GM21447 (cell line): ENCODE measurements around the gene IFNL1.
"Not testable (repeated sequence)": the region's sequence is repeated elsewhere in the genome, so short reads cannot be mapped to it uniquely, and the experiment has no call there.

Experiments used
- ATAC-seq: cut with Tn5 transposase; IDR thresholded peaks from one replicate; pipeline ENCODE4 v1.9.1; 2021; ENCODE audit not compliant: unreplicated experiment

The IFNL1 gene

DNA sequence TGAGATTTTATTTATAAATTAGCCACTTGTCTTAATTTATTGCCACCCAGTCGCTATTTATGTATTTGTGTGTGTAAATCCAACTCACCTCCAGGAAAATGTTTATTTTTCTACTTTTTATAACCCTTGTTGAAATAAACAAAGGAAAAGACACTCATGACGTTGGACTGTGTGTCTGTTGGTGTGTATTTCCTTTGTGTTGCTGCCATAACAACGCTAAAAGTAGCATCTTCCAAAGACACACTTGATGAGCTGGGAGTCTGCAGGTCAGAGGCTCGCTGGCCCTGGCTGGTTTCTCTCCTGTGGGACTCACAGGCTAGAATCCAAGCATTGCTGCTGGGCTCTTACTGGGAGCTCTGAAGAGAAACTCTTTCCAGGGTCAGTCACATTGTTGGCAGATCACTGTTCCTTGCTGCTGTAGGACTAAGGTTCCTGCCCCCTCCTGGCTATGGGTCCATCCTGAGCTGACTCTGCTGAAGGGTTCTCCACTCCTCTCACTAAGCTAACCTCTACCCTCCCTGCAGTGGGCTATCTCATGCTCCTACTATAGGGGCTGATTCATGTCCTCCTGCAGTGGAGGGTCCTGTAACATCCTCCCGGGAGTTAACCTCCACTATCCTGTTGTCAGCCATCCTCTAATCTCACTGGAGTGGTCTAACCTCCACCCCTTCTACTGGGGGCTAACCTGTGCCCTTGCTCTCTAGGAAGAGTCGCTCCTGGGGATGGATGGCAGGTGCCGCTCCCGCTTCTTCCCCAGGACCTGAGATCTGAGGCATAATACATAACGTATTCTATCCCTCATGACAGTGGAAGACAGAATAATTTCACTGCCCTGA is 26.0 kb upstream of the IFNL1 start:
- no peak for ATAC-seq

DNA sequence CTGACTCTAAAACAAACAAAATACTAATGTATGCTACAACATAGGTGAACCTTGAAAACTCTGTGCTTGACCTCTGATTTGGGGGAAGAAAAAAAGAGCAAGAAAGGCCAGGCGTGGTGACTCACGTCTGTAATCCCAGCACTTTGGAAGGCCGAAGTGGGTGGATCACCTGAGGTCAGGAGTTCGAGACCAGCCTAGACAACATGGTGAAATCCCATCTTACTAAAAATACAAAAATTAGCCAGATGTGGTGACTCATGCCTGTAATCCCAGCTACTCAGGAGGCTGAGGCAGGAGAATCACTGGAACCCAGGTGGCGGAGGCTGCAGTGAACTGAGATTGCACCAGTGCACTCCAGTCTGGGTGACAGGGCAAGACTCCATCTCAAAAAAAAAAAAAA is 22.3 kb upstream of the IFNL1 start:
- not testable (repeated sequence) for ATAC-seq

GRCh38 chr19:39275578-39275977 is 20.6 kb upstream of the IFNL1 start:
- no peak for ATAC-seq

DNA sequence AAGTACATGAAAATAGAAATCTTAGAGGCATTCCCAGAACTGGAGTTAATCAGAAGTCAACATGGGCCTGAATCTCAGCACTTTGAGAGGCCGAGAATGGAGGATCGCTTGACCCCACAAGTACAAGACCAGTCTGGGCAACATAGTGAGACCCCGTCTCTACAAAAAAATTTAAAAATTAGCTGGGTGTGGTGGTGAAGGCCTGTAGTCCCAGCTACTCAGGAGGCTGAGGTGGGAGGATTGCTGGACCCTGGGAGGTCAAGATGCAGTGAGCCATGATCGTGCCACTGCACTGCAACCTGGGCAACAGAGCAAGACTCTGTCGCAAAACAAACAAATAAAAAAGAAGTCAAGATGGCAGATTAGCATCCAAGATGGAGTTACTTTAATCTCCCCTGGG is 19.5 kb upstream of the IFNL1 start:
- no peak for ATAC-seq

GRCh38 chr19:39277598-39277997 is 18.6 kb upstream of the IFNL1 start:
- no peak for ATAC-seq

DNA sequence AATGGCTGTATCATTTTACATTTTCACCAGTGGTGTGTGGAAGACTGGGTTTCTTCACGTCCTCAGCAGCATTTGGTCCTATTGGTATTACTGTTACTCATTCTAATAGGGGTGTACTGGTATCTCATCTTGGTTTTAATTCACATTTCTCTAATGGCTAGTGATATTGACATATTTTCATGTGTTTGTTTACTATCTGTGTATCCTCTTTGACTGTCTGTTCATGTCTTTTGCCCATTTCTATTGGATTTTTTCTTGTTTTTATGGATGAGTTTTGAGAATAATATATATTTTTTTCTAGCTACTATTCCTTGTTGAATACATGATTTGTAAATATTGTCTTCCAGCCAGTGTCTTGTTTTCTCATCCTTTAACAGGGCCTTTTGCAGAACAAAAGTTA is 14.2 kb upstream of the IFNL1 start:
- ATAC-seq = no peak

DNA sequence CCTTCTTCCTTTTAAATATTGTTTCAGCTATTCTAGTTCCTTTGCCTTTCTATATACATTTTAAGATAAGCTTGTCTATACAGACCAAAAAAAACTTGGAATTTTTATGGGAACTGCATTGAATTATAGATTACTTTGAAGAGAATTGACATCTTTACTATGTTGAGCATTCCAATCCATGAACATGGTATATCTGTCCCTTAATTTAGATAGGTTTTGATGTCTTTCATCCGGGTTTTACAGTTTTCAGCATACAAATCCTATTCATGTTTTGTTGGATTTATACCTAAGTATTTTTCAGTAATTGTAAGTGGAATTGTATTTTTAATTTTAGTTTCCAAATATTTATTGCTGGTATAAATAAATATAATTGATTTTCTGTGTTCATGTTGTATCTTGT is 12.2 kb upstream of the IFNL1 start:
- ATAC-seq = no peak

DNA sequence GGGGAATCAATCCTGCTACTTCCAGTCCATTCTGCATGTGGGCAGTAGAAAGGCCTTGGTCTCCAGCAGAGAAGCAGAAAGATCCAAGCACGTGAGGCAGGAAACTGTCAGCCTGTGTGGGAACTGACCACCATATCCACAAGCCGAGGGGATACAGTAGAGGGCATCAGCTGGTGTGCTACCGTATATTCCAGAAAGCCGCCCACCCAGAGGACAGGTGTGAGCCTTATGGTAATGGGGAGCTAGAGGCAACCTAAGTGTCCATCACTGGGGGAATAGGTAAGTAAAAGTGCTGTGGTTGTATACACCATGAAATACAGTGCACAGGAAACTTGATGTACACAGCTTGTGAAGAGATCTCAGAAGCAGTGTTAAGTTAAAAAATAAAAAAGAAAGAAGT is 2.8 kb upstream of the IFNL1 start:
- no peak for ATAC-seq

DNA sequence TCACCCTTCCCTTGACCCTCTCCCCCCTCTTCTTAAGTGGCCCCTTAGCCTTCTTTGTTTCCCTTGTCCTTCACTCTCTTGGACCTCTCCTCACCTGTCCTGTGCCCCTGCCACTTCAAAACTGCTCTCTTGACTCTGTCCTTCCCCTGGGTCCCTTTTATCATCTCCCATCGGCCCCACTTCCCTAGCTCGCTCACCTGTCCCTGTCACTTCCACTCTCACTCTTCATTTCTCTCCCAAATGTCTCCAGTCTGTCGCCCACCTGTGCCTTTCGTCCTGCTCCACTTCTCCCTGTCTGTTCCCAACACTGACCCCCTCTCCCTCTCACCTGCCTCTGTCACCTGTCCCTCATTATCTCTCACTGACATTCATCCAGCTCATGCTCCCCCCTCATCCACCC is 699 bp downstream of the IFNL1 start:
- no peak for ATAC-seq

DNA sequence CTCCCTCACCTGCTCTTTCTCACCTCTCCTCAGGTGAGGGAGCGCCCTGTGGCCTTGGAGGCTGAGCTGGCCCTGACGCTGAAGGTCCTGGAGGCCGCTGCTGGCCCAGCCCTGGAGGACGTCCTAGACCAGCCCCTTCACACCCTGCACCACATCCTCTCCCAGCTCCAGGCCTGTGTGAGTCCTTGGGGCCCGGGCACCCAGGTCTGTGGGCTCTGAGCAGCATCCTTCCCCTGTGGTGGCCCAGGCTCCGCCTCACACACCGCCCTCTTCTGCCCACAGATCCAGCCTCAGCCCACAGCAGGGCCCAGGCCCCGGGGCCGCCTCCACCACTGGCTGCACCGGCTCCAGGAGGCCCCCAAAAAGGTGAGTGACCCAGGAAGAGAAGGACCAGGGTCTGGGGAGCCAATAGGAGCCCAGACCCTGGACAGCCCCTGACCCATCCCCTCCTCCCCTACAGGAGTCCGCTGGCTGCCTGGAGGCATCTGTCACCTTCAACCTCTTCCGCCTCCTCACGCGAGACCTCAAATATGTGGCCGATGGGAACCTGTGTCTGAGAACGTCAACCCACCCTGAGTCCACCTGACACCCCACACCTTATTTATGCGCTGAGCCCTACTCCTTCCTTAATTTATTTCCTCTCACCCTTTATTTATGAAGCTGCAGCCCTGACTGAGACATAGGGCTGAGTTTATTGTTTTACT is 1.9 kb downstream of the IFNL1 start:
- ATAC-seq = no peak

GRCh38 chr19:39299404-39299803 is 3.2 kb downstream of the IFNL1 start:
- no peak for ATAC-seq

DNA sequence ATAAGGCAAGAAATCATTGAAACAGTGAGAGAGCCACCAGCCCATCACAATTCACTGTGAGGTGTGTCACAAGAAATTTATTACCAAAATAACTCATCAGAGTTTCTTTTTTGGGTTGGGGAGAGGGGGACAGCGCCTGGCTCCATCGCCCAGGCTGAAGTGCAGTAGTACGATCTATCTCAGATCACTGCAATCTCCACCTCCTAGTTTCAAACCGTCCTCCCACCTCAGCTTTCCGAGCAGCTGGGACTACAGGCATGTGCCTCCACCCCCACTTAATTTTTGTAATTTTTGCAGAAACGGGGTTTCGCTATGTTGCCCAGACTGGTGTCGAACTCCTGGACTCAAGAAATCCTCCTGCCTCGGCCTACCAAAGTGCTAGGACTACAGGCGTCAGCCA is 3.6 kb downstream of the IFNL1 start:
- no peak for ATAC-seq

- ATAC-seq = no peak
Observed at GRCh38 chr19:39301021-39301420, 4.8 kb downstream of the IFNL1 start.

DNA sequence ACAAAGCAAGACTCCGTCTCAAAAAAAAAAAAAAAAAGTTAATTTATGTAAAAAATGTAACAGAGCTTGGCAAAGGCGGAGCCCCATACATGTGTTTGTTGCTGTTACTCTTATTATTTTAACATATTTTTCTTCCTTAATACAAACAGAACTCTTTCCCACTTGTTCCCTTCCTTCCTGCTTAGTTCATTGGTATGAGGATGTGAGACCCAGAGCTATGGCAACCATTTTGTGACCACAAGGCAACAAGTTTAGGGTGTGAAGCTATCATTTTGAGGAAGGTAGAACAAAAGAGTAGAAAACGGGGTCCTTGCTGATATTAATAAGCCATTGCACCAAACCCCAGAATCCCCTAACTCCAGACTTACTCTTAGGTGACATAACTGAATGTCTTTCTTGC is 5.4 kb downstream of the IFNL1 start:
- no peak for ATAC-seq

- no peak for ATAC-seq
Observed at GRCh38 chr19:39303373-39304184, 7.4 kb downstream of the IFNL1 start.

DNA sequence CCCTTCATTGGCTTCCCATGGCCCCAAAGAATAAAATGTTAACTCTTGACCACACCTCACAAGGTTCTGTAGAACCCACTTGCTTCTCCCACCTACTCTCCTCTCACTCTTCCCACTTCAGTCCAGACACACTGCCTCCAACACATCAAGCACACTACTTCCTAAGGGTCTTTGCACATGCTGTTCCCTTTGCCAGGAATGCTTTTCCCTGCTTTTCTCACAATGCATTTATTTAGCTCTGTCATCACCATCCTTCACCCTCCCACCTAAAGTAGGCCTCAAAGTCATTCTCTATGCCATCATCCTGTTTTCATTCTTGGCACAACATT is 7.9 kb downstream of the IFNL1 start:
- no peak for ATAC-seq

DNA sequence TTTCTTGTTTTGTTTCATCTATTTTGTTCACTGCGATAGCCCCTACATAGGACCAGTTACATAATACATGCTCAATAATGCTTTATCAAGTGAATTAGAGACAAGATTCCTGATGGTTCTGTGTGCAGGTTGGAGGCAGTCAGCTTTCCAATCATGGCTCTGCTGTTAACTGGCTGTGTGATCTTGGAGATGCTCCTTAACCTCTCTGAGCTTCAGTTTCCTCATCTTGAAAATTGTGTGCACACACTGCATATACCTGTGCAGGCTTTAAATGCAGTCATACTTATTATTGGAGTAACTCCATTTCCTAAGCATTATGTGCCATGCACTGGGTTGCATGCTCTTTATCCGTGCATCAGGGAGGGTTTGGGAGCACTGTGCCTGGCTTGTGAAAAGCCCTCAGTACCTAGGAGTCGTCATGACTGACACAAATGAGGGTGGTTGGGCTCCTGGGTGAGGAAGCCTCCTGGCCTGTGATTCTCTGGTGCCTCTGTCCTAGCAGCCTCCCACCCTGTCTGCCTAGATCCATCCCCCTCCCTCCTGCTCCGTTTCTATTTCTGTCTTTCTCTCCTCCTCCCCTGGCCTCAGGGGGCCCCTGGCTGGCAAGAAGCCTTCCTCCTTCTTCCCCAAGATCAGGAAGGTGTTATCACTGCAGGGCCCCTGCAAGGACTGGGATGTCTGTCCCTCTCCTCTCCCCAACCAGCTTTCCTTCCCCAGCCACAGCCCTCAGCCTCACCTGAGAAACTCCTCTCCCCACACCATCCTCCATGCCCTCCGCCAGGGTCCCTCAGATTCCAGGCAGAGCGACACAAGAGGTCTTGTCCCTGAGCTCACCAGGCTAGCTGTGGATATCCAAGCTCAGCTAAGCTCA is 8.7 kb downstream of the IFNL1 start:
- no peak for ATAC-seq

DNA sequence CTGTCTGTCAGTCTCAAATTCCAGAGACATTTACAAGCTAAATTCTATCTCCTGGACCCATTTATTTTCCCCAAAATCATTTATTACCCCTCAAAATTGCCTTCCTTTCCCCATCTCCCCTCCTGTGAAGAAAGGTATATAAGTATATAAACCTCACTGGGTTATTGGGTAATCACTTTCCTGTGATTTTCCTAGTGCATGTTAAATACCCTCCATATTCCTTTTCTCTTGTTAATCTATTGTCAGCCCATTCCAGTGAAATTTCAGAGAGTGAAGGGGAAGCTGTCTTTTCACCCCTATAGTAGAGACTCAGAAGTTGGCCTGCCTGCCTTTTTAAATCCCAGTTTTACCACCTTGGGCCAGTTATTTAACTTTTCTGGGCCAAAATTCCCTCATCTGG is 9.9 kb downstream of the IFNL1 start:
- ATAC-seq = no peak

DNA sequence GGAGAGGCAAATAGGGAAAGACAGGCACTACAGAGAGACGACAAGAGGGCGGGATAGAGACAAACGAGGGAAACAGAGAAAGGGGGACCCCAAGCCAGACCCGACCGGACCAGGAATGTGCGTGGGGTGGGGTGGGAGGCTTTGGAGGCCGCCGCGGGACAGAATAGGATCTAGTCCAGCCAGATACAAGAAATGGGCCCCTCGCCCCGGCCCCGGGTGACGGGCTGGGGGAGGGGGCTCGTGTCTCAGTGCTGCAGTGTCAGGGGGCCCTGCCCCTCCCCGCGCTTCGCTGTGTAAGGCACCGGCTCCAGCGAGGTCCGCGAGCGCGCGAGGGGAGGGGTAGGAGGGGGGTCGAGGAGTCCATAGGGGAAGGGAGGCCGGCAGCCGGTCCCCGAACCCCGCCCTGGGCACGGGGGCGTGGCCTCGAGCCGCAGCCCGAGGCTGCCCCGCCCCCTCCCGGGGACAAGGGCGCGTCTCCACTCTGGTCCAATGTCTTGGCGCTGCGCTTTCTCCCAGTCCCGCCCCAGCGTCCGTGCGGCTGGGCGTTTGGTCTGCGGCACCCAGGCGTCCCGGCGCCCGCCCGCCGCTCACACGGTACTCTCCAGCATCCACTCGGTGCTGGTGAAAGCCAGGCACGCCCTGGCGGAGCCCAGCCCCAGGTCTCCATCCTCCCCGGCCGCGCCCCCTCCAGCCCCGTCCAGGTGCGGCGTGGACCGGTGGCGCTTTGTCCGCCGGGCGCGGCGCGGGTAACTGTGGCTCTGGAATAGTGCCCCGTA is 11.0 kb downstream of the IFNL1 start:
- no peak for ATAC-seq

DNA sequence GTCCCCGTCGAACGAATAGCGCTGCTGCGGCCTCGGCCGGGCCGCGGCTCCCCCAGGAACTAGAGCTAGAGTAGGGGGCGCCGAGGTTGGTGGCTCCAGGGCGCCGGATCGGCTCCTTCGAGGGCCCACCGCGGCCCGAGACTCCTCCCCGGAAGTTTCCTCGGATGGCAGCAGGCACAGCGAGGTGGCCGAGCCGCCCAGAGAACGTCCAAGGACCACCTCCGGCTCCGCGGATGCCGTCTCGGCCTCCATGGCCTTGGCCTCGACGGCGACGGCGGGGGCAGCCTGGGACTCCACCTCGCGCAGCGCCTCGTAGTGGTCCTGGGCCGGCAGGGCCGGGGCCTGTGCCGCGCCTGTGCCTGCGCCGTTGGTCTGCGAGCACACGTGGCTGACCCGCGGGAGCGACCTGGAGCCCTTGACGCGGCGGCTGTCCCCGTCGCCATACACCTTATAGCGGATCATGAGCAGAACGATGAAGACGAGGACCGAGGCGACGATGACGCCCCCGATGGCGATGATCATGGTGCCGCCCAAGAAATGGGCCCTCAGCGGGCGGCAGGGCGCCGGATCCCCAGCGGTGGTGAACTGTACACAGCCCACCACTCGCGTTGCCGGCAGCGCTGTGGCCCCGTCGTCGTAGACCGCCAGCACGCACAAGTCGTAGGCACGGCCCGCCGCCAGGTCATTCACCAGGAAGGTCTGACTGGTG is 11.8 kb downstream of the IFNL1 start:
- ATAC-seq = no peak
